C4-2B (cell line): ENCODE data around the gene P2RY4.
"Not testable (repeated sequence)": the region's sequence is repeated elsewhere in the genome, so short reads cannot be mapped to it uniquely, and the experiment has no call there.

ENCODE experiments used
- H3K27ac ChIP-seq: fragments of 450-650 bp; 2 replicates; pipeline ENCODE4 v1.5.1; 2017
- ZFX ChIP-seq: fragments of 450-650 bp; IDR thresholded peaks from 2 replicates; pipeline ENCODE4 v1.6.1; 2017
- TF ChIP-seq, protein P1 (sequence below): fragments of 450-650 bp; conservative IDR thresholded peaks from 2 replicates; pipeline ENCODE4 v1.5.1; 2017; ENCODE audit warnings: mild to moderate bottlenecking

Gene P2RY4

DNA sequence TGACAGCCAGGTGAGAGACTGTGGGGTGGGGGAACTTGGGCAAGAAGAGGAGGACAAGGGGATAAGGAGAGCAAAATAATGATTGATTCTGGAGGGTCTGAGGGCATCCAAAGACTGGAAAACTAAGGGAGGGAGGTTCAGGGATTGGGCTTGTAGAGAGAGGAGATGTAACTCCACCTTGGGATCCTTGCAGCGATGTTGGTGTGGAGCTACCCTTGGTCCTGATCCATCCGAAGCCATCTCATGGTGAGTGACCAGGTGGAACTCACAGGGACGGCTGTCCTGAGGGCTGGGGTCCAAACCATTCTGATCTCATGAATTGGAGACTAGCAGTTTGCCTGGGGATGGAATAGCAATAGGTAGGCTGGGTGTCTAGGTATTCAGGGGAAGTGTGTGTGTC is 20.6 kb upstream of the P2RY4 start:
- TF ChIP-seq ZFX: no peak
- TF ChIP-seq, protein P1, sequence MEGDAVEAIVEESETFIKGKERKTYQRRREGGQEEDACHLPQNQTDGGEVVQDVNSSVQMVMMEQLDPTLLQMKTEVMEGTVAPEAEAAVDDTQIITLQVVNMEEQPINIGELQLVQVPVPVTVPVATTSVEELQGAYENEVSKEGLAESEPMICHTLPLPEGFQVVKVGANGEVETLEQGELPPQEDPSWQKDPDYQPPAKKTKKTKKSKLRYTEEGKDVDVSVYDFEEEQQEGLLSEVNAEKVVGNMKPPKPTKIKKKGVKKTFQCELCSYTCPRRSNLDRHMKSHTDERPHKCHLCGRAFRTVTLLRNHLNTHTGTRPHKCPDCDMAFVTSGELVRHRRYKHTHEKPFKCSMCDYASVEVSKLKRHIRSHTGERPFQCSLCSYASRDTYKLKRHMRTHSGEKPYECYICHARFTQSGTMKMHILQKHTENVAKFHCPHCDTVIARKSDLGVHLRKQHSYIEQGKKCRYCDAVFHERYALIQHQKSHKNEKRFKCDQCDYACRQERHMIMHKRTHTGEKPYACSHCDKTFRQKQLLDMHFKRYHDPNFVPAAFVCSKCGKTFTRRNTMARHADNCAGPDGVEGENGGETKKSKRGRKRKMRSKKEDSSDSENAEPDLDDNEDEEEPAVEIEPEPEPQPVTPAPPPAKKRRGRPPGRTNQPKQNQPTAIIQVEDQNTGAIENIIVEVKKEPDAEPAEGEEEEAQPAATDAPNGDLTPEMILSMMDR: no peak
- H3K27ac ChIP-seq: no peak overlapping the region

- no peak overlapping the region for H3K27ac ChIP-seq
- TF ChIP-seq ZFX: no peak
- TF ChIP-seq, protein P1: no peak
Measured at GRCh38 chrX:70279081-70279480, 19.1 kb upstream of the P2RY4 start.

GRCh38 chrX:70274029-70274428 is 14.0 kb upstream of the P2RY4 start:
- H3K27ac ChIP-seq: not testable (repeated sequence)

DNA sequence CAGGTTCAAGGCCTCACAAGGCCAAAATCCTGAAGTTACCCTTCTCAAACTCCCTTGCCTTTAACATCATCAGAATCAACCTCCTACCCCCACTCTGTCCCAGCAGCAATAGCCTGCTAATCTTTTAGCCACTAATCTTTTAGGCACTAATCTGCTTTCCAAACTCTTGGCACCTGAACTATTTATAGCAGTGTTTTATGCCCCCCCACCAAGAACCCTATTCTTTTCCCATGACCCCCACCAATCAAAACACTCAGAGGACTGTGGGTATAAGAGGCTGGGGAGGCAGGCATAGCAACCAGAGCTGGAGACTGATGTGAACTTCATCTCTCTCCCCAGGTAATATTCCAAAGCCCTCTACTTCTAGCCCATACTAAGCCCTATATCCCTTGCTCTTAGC is 8.0 kb upstream of the P2RY4 start, which contains the start of gene ARR3:
Gene ARR3 (plus strand): TSS at position 301 of the 400 bp plus-strand sequence. CDS start 1,052 bp downstream, outside the sequence.
- H3K27ac ChIP-seq: no peak within 1 kb of the TSS
- TF ChIP-seq ZFX: no peak
- TF ChIP-seq, protein P1: no peak

GRCh38 chrX:70264784-70265183 is 4.8 kb upstream of the P2RY4 start:
- TF ChIP-seq, protein P1: no peak
- TF ChIP-seq ZFX: no peak
- no peak overlapping the region for H3K27ac ChIP-seq

GRCh38 chrX:70262952-70263567 is 3.1 kb upstream of the P2RY4 start:
- TF ChIP-seq ZFX: no peak
- TF ChIP-seq, protein P1: peak; percentile 78
- no peak overlapping the region for H3K27ac ChIP-seq

DNA sequence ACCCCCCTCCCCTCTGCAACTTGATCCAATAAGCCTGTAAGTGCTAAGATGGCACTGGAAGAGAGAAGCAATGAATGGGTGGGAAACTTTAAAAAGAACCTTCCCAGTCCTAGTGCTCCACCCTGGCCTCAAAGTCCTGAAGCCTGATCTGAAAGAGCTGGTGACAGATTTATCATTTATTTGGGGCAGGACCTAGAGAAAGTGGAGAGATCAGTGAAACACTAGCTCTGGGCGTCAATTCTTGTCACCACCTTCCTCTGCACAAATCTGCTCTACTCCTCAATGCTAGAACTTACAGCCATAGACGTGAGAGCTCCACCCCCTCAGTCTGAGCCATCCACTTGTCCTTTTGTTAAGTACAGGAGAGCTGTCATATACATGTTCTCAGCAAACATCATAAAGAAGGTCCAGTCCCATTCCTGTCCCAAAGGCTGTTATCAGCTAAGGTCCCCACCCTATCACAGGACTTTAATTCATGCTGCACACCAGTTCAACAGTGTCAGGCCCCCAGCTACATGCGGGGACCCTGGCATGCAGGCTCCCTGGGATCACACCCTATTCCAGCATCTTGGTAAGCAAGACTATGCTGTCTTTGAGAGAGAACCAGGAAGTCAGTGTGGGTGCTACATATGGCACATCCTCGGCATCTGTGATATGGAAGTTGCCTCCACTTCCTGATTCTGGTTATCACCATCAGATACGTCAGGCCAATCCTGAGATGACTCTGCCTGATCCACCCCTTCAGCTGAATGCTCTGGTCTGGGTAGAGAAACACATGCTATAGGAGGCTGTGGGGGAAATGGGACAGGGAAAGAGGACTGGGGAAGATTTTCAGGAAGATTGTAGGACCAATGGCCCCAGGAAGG is 2.3 kb downstream of the P2RY4 start:
- no peak overlapping the region for H3K27ac ChIP-seq
- TF ChIP-seq, protein P1: no peak
- TF ChIP-seq ZFX: no peak
